Kidney (tissue), 14 donors: Measurements from ENCODE around the gene ALOX15. TPM values are rescaled to one million over a fixed set of nuclear protein-coding genes. Genes with fewer than 3 reads are reported as not detected.
A peak's percentile ranks its signal among the peaks of the same experiment; 100 is the strongest.
"Not testable (repeated sequence)": the region's sequence is repeated elsewhere in the genome, so short reads cannot be mapped to it uniquely, and the experiment has no call there.

Experiments used
- DNase-seq, 5 donors: peaks; one replicate each; pipeline ENCODE4 v3.0.0-alpha.2; 2013 to 2020
- FAIRE-seq: peaks from 2 replicates; lab custom pipeline; 2012; peaks lifted over from hg19 to GRCh38; lab: Jason Lieb, UNC
- H3K27ac ChIP-seq, 2 donors: one replicate each; pipeline ENCODE4 v1.7.0; 2013; ENCODE audit warnings: low read depth in 2 of 2, low read length in 2 of 2, inconsistent platforms in 1 of 2
- H3K27me3 ChIP-seq: one replicate; pipeline ENCODE4 v1.7.1; 2013; ENCODE audit warnings: low read length, inconsistent platforms; ENCODE audit not compliant: control insufficient read depth, insufficient read depth
- H3K36me3 ChIP-seq, 3 donors: one replicate each; pipeline versions ENCODE4 v1.7.0 to v1.7.1; 2013; ENCODE audit warnings: low read length in 3 of 3, control low read depth in 1 of 3, inconsistent platforms in 1 of 3; ENCODE audit not compliant: insufficient read depth in 3 of 3, control insufficient read depth in 2 of 3
- H3K4me1 ChIP-seq, 3 donors: one replicate each; pipeline versions ENCODE4 v1.7.0 to v1.7.1; 2013; ENCODE audit warnings: low read length in 3 of 3, inconsistent platforms in 1 of 3, low read depth in 1 of 3; ENCODE audit not compliant: control insufficient read depth in 2 of 3, insufficient read depth in 2 of 3
- H3K4me3 ChIP-seq, 3 donors: one replicate each; pipeline versions ENCODE4 v1.7.0 to v1.8.1; 2013; ENCODE audit warnings: low read length in 3 of 3, control low read depth in 1 of 3, inconsistent platforms in 1 of 3
- H3K9ac ChIP-seq, 3 donors: one replicate each; pipeline versions ENCODE4 v1.7.0 to v1.7.1; 2013; ENCODE audit warnings: low read length in 3 of 3, control low read depth in 1 of 3, inconsistent platforms in 1 of 3
- H3K9me3 ChIP-seq, 3 donors: one replicate each; pipeline versions ENCODE4 v1.7.0 to v1.7.1; 2013; ENCODE audit warnings: low read length in 3 of 3, control low read depth in 1 of 3, inconsistent platforms in 1 of 3; ENCODE audit not compliant: control insufficient read depth in 2 of 3, insufficient read depth in 1 of 3
- intact Hi-C: fragments of 100-400 bp; cut with DNase I; formaldehyde crosslinking; loops from one replicate; pipeline ENCODE4 v1.11.1; 2022
- polyA plus RNA-seq: library from polyadenylated mRNA; stranded (reverse); fragments of 350-450 nt; fragmentation: Illumina TruSeq; extraction: RNeasy Lipid Tissue Mini Kit (QIAGEN cat#74804); gene quantifications from one replicate; pipeline ENCODE4 v1.2.3, GENCODE V29; 2014; ENCODE audit warnings: low read depth, low replicate concordance; ENCODE audit not compliant: insufficient read depth
- total RNA-seq: library from RNA; stranded (reverse); fragmentation: NEBNext Ultra II Directional; extraction: Animal tissue kit (Norgen Biotek cat#: 25700); gene quantifications from one replicate; pipeline ENCODE4 v1.2.1, GENCODE V29; 2021
- TF ChIP-seq, protein P1 (sequence below): IDR thresholded peaks from 3 replicates; pipeline ENCODE4 v1.5.1; 2012; ENCODE audit warnings: mild to moderate bottlenecking, moderate library complexity, borderline replicate concordance; ENCODE audit not compliant: insufficient read depth; ENCODE audit errors: extremely low read depth
- donor health status: control.
- donor health status: control.
- donor health status: control.
- donor health status: control.
- donor health status: control.
- donor health status: DM: yes; HTN: yes; CAD: no.
- donor health status: Normal renal cell carcinoma (clear cell type).

The ALOX15 gene
- total and polyA plus RNA-seq, 2 donors from 2014 or later = not detected

DNA sequence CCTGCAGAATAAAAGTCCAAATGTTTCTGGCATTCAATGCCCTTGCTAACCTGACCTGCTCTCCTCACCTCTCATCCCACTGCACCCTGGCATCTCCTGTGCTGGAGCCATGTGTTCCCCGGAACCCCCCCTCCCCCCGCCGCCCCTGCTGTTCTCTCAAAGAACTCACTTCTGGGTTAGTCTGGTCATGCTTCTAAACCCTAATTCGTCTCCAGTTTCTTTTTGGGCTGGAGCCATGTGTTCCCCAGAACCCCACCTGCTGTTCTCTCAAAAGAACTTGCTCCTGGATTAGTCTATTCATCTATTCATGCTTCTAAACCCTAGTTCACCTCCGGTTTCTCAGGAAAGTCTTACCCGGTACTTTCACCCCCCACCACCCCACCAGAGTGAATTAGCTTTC, 808 bp upstream of the ALOX15 start:
- peaks cover 21% of the 10 kb centered on the region for H3K27me3 ChIP-seq
- DNase-seq = no peak
- no peaks in the 10 kb centered on the region for H3K9me3 ChIP-seq
- H3K4me3 ChIP-seq = no peak overlapping the region
- no peak overlapping the region for H3K9ac ChIP-seq
- H3K27ac ChIP-seq = no peak overlapping the region
- TF ChIP-seq, protein P1, sequence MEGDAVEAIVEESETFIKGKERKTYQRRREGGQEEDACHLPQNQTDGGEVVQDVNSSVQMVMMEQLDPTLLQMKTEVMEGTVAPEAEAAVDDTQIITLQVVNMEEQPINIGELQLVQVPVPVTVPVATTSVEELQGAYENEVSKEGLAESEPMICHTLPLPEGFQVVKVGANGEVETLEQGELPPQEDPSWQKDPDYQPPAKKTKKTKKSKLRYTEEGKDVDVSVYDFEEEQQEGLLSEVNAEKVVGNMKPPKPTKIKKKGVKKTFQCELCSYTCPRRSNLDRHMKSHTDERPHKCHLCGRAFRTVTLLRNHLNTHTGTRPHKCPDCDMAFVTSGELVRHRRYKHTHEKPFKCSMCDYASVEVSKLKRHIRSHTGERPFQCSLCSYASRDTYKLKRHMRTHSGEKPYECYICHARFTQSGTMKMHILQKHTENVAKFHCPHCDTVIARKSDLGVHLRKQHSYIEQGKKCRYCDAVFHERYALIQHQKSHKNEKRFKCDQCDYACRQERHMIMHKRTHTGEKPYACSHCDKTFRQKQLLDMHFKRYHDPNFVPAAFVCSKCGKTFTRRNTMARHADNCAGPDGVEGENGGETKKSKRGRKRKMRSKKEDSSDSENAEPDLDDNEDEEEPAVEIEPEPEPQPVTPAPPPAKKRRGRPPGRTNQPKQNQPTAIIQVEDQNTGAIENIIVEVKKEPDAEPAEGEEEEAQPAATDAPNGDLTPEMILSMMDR = no peak
- intact Hi-C loops = no loop called here
- H3K36me3 ChIP-seq = no peaks in the 10 kb centered on the region
- FAIRE-seq = no peak
- peaks cover 0 to 8% (median 0%) of the 10 kb centered on the region in 3 donors for H3K4me1 ChIP-seq

DNA sequence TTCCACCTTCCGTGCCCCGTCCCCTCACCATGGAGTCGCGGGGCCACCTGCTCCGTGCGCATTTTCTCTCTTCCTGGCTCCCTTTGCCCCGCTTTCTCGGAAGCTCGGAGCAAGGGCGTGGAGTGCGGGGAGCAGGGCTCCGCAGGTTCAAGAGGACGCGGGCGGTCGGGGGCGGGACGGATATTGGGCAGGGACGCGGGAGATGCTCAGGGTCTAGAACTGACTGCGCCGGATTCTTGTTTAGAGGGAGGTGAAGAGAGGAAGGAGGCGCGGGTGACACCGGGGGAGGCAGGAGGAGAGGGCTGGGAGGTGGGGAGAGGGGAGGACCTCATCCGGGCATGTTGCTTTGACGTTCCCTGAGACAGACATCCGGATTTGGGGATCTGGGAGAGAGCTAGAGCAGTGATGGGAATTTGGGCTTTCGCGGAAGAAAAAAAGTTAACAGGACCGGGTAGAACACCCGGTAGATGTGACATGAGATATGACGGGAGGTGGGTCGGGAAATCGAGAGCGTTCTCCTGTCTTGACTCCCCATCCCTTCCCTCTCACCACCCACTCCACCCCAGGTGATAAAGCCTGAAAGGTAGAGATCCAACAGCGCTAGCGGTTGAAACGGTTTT, 799 bp downstream of the ALOX15 start:
- H3K27me3 ChIP-seq = peaks cover 24% of the 10 kb centered on the region
- not testable (repeated sequence) for FAIRE-seq, DNase-seq

DNA sequence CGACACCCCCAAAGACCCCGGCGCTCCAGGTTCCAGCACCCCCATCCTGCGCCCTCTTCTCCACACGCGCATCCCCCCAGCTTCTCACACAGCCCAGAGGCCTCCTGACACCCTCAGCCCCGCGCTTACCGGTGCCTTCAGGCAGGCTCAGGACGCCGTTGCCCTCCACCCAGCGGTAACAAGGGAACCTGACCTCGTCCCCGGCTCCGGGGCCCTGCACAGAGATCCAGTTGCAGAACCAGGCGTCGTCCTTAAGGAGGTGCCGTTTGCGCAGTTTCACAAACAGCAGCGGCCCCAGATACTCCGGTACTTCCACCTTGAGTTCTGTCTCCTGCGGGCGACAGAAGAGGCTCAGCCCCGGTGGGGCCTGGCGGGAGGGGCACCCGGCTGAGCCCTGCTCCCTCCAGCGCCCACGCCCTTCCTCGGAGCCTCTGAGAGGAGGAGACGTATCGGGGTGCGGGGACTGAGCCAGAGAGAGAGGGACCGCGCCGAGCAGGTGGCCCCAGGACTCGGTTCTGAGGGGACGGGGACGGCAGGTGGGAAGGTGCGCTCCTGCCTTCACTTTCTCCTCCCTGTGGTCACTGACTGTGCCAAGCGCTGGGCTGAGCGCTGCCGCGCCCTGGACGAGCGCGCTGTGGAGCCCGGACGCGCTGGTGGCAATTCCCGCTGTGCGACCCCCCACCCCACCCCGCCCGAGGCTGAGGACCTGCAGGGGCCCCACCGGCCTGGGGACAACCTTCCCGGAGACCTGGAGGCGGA, 2.0 kb downstream of the ALOX15 start:
- H3K27ac ChIP-seq, FAIRE-seq, H3K4me1 ChIP-seq, intact Hi-C loops, H3K4me3 ChIP-seq, H3K9ac ChIP-seq, H3K36me3 ChIP-seq, H3K9me3 ChIP-seq: not testable (repeated sequence)
- peak in 4 of 5 donors; percentile 57 to 73 (median 66) for DNase-seq
- H3K27me3 ChIP-seq = peaks cover 28% of the 10 kb centered on the region

More for the DNA sequence above, 799 bp downstream of the ALOX15 start:
- H3K4me3 ChIP-seq, H3K9ac ChIP-seq, H3K9me3 ChIP-seq, H3K36me3 ChIP-seq, H3K27ac ChIP-seq, H3K4me1 ChIP-seq, intact Hi-C loops: not testable (repeated sequence)

GRCh38 chr17:4638766-4639165, 2.7 kb downstream of the ALOX15 start:
- peaks cover 27% of the 10 kb centered on the region for H3K27me3 ChIP-seq
- H3K4me1 ChIP-seq, H3K4me3 ChIP-seq, H3K27ac ChIP-seq, intact Hi-C loops, H3K9ac ChIP-seq, DNase-seq, FAIRE-seq, H3K36me3 ChIP-seq, H3K9me3 ChIP-seq: not testable (repeated sequence)
